Smooth muscle cell (in vitro differentiated cells): Measurements from ENCODE around the gene IZUMO1. TPM values are rescaled to one million over a fixed set of nuclear protein-coding genes. Genes with fewer than 3 reads are reported as not detected.

Source experiments
- DNase-seq: peaks from one replicate; lab custom pipeline; 2025; ENCODE audit not compliant: unreplicated experiment; lab: John Stamatoyannopoulos, UW
- H2AFZ ChIP-seq: fragments of 200-600 bp; sonication (generic); 2 replicates; pipeline ENCODE4 v1.6.0; 2016; ENCODE audit warnings: antibody characterized with exemption, low read depth, mild to moderate bottlenecking
- H3F3A ChIP-seq: fragments of 200-600 bp; sonication (generic); 2 replicates; pipeline ENCODE4 v1.6.0; 2017; ENCODE audit warnings: antibody characterized with exemption, low read depth
- H3K27ac ChIP-seq: fragments of 200-600 bp; sonication (generic); 2 replicates; pipeline ENCODE4 v1.5.1; 2016; ENCODE audit warnings: low read depth, mild to moderate bottlenecking
- H3K27me3 ChIP-seq: fragments of 200-600 bp; sonication (generic); 2 replicates; pipeline ENCODE4 v1.6.1; 2016; ENCODE audit warnings: low read depth, mild to moderate bottlenecking
- H3K36me3 ChIP-seq: fragments of 200-600 bp; sonication (generic); 2 replicates; pipeline ENCODE4 v1.5.1; 2016; ENCODE audit warnings: low read depth
- H3K4me1 ChIP-seq: fragments of 200-600 bp; sonication (generic); 2 replicates; pipeline ENCODE4 v1.5.1; 2016; ENCODE audit warnings: low read depth
- H3K4me2 ChIP-seq: fragments of 200-600 bp; sonication (generic); 2 replicates; pipeline ENCODE4 v1.6.0; 2016; ENCODE audit warnings: mild to moderate bottlenecking
- H3K4me3 ChIP-seq: fragments of 200-600 bp; sonication (generic); 2 replicates; pipeline ENCODE4 v1.5.1; 2016; ENCODE audit warnings: mild to moderate bottlenecking
- H3K79me2 ChIP-seq: fragments of 200-600 bp; sonication (generic); 2 replicates; pipeline ENCODE4 v1.6.0; 2016; ENCODE audit warnings: low read depth, mild to moderate bottlenecking
- H3K9ac ChIP-seq: fragments of 200-600 bp; sonication (generic); 2 replicates; pipeline ENCODE4 v1.6.0; 2016; ENCODE audit warnings: low read depth
- H3K9me3 ChIP-seq: fragments of 200-600 bp; sonication (generic); replicated peaks from 2 replicates; pipeline ENCODE4 v1.5.1; 2016; ENCODE audit warnings: low read depth
- H4K20me1 ChIP-seq: fragments of 200-600 bp; sonication (generic); 2 replicates; pipeline ENCODE4 v1.6.0; 2016; ENCODE audit warnings: low read depth
- CTCF ChIP-seq: fragments of 200-600 bp; sonication (generic); IDR thresholded peaks from 2 replicates; pipeline ENCODE4 v1.5.1; 2017; ENCODE audit warnings: borderline replicate concordance, mild to moderate bottlenecking, antibody characterized with exemption; ENCODE audit not compliant: insufficient read depth, poor library complexity, severe bottlenecking
- WGBS: methylation state at CpG from one replicate; pipeline ENCODE4 v1.1.7; 2016; ENCODE audit warnings: low lambda C conversion rate; 5-methylcytosine and 5-hydroxymethylcytosine counted together
- polyA plus RNA-seq: library from polyadenylated mRNA; unstranded; fragments of >200 nt; fragmentation: Nextera tagmentation; extraction: Ambion mirVana; gene quantifications from 2 replicates; pipeline ENCODE4 v1.2.1, GENCODE V29; 2016
- total RNA-seq: library from RNA; depleted of rRNA; stranded (reverse); fragments of >200 nt; gene quantifications from 2 replicates; pipeline ENCODE4 v1.2.3, GENCODE V29; 2014

The IZUMO1 gene
- total and polyA plus RNA-seq, 2 experiments from 2014 or later, result 0.45 TPM; not detected in 1

- Histone ChIP-seq H3K4me2 (no peak overlapping the region), H3K9me3 (no peaks in the 10 kb centered on the region), H3K36me3 (no peaks in the 10 kb centered on the region), H3K9ac (no peak overlapping the region), H3K27ac (no peak overlapping the region), H2AFZ (no peak overlapping the region), H4K20me1 (no peaks in the 10 kb centered on the region), H3F3A (peaks cover 8% of the 10 kb centered on the region), H3K27me3 (no peaks in the 10 kb centered on the region), H3K79me2 (no peaks in the 10 kb centered on the region), H3K4me1 (peaks cover 21% of the 10 kb centered on the region), H3K4me3 (peak overlapping the region; percentile 60)
- 94% methylated on average over 19 of the region's 19 CpGs for WGBS
- no peak for TF ChIP-seq CTCF
- no peak for DNase-seq
Observed at GRCh38 chr19:48715681-48716171, 31.0 kb downstream of the IZUMO1 start.

- no peak for DNase-seq
- H3F3A ChIP-seq, result peaks cover 8% of the 10 kb centered on the region
- 75% methylated on average over 26 of the region's 26 CpGs for WGBS
- H3K4me1 ChIP-seq, result peaks cover 21% of the 10 kb centered on the region
- no peaks in the 10 kb centered on the region for H4K20me1 ChIP-seq
- peak overlapping the region; percentile 86 for H2AFZ ChIP-seq
- peak overlapping the region; percentile 65 for H3K9ac ChIP-seq
- H3K79me2 ChIP-seq, result no peaks in the 10 kb centered on the region
- peak overlapping the region; percentile 60 for H3K4me3 ChIP-seq
- H3K27me3 ChIP-seq, result no peaks in the 10 kb centered on the region
- TF ChIP-seq CTCF, result no peak
- H3K9me3 ChIP-seq, result no peaks in the 10 kb centered on the region
- H3K36me3 ChIP-seq, result no peaks in the 10 kb centered on the region
- peak overlapping the region; percentile 92 for H3K4me2 ChIP-seq
- peak overlapping the region; percentile 80 for H3K27ac ChIP-seq
Observed at GRCh38 chr19:48714759-48715675, 31.7 kb downstream of the IZUMO1 start.

GRCh38 chr19:48713864-48714755, 32.6 kb downstream of the IZUMO1 start:
- 1% methylated on average over 62 of the region's 67 CpGs for WGBS
- no peaks in the 10 kb centered on the region for H3K27me3 ChIP-seq
- H3K9ac ChIP-seq, result peak overlapping the region; percentile 65
- no peaks in the 10 kb centered on the region for H4K20me1 ChIP-seq
- peak overlapping the region; percentile 90 for H2AFZ ChIP-seq
- H3F3A ChIP-seq, result peaks cover 8% of the 10 kb centered on the region
- H3K79me2 ChIP-seq, result no peaks in the 10 kb centered on the region
- H3K9me3 ChIP-seq, result no peaks in the 10 kb centered on the region
- peaks cover 21% of the 10 kb centered on the region for H3K4me1 ChIP-seq
- H3K27ac ChIP-seq, result peak overlapping the region; percentile 80
- H3K4me3 ChIP-seq, result peak overlapping the region; percentile 71
- peak; percentile 97 for DNase-seq
- H3K4me2 ChIP-seq, result peak overlapping the region; percentile 92
- H3K36me3 ChIP-seq, result no peaks in the 10 kb centered on the region
- TF ChIP-seq CTCF, result no peak
